Gastrocnemius medialis (tissue), 4 donors: ENCODE data around the gene DIRAS3. TPM values are rescaled to one million over a fixed set of nuclear protein-coding genes. Genes with fewer than 3 reads are reported as not detected.

Experiments used
- ATAC-seq, 2 donors: fragments of 150-250 bp; one replicate each; pipeline ENCODE4 v1.9.1; 2016
- DNase-seq, 2 donors: peaks; one replicate each; pipeline ENCODE4 v3.0.0-alpha.2; 2019
- H3K27ac ChIP-seq, 4 donors: fragments of 200-600 bp; sonication (generic); 1 replicate in 1 of 4; 2 replicates in 3 of 4; pipeline ENCODE4 v1.5.1; 2016 to 2018; ENCODE audit warnings: mild to moderate bottlenecking in 2 of 4, moderate library complexity in 1 of 4
- H3K27me3 ChIP-seq, 3 donors: fragments of 200-600 bp; sonication (generic) in 2 of 3; 1 replicate in 1 of 3; 2 replicates in 2 of 3; pipeline versions ENCODE4 v1.5.1 to v1.6.0; 2016 to 2019; ENCODE audit warnings: mild to moderate bottlenecking in 1 of 3, moderate library complexity in 1 of 3
- H3K36me3 ChIP-seq, 2 donors: fragments of 200-600 bp; sonication (generic) in 1 of 2; one replicate each; pipeline ENCODE4 v1.5.1; 2017 to 2018
- H3K4me1 ChIP-seq, 2 donors: fragments of 200-600 bp; sonication (generic) in 1 of 2; one replicate each; pipeline ENCODE4 v1.5.1; 2016 to 2017; ENCODE audit warnings: mild to moderate bottlenecking in 2 of 2
- H3K4me3 ChIP-seq, 4 donors: fragments of 200-600 bp; sonication (generic) in 3 of 4; 1 replicate in 1 of 4; 2 replicates in 3 of 4; pipeline ENCODE4 v1.5.1; 2016 to 2019; ENCODE audit warnings: mild to moderate bottlenecking in 2 of 4
- H3K9me3 ChIP-seq, 3 donors: fragments of 200-600 bp; sonication (generic) in 2 of 3; 1 replicate in 1 of 3; 2 replicates in 2 of 3; pipeline ENCODE4 v1.5.1; 2016 to 2019
- CTCF ChIP-seq, 5 experiments: fragments of 450-650 bp in 3 of 5; fragments of 200-600 bp in 2 of 5; sonication (generic) in 2 of 5; IDR thresholded peaks in 4 of 5; conservative IDR thresholded peaks in 1 of 5; 1 replicate in 4 of 5; 2 replicates in 1 of 5; pipeline ENCODE4 v1.5.1; 2016 to 2019; ENCODE audit warnings: antibody characterized with exemption in 5 of 5, mild to moderate bottlenecking in 3 of 5, moderate library complexity in 3 of 5
- POLR2A ChIP-seq, 2 donors: fragments of 450-650 bp; IDR thresholded peaks; one replicate each; pipeline ENCODE4 v1.6.1; 2017; ENCODE audit warnings: antibody characterized with exemption in 2 of 2, mild to moderate bottlenecking in 2 of 2, moderate library complexity in 2 of 2
- in situ Hi-C, 4 donors: fragments of 200-750 bp; cut with MboI; loops; one replicate each; pipeline versions ENCODE4 v1.15.0 to v1.8.0; 2017; ENCODE audit warnings: low sequenced_read_pairs in 4 of 4
- intact Hi-C: fragments of 100-400 bp; cut with DNase I; formaldehyde crosslinking; loops from one replicate; pipeline ENCODE4 v1.15.1; 2023; ENCODE audit warnings: low total_unique reads
- total RNA-seq, 4 donors: library from RNA; depleted of rRNA; stranded (reverse); fragments of >200 nt; gene quantifications; one replicate each; pipeline versions ENCODE4 v1.1.0 to v1.2.3, GENCODE V29; 2016

Gene DIRAS3
- total RNA-seq, 4 donors from 2014 or later, result 0.44 to 0.71 (median 0.59) TPM; not detected in 1

- no peak overlapping the region for H3K27ac ChIP-seq
- H3K36me3 ChIP-seq, result no peaks in the 10 kb centered on the region
- DNase-seq, result no peak
- H3K4me3 ChIP-seq, result no peak overlapping the region
- H3K4me1 ChIP-seq, result no peaks in the 10 kb centered on the region
- H3K9me3 ChIP-seq, result no peaks in the 10 kb centered on the region
- intact Hi-C loops (no loop called here), in situ Hi-C loops (no loop called here)
- no peak for TF ChIP-seq CTCF (IDR thresholded peaks at IDR 0.05 in 4 of 5, conservative IDR thresholded peaks at IDR 0.05 in 1 of 5)
- no peak for TF ChIP-seq POLR2A (IDR thresholded peaks at IDR 0.05)
- no peak for ATAC-seq
- no peaks in the 10 kb centered on the region for H3K27me3 ChIP-seq
Observed at GRCh38 chr1:68029444-68029843, 21.0 kb downstream of the DIRAS3 start.

- no peak for ATAC-seq
- in situ Hi-C loops (no loop called here), intact Hi-C loops (no loop called here)
- no peak for DNase-seq
- H3K27me3 ChIP-seq, result no peaks in the 10 kb centered on the region
- H3K27ac ChIP-seq, result no peak overlapping the region
- TF ChIP-seq CTCF (IDR thresholded peaks at IDR 0.05 in 4 of 5, conservative IDR thresholded peaks at IDR 0.05 in 1 of 5), result no peak
- no peak for TF ChIP-seq POLR2A (IDR thresholded peaks at IDR 0.05)
- no peaks in the 10 kb centered on the region for H3K9me3 ChIP-seq
- no peak overlapping the region for H3K4me3 ChIP-seq
- H3K4me1 ChIP-seq, result no peaks in the 10 kb centered on the region
- no peaks in the 10 kb centered on the region for H3K36me3 ChIP-seq
Observed at GRCh38 chr1:68028566-68028965, 21.9 kb downstream of the DIRAS3 start.

- TF ChIP-seq POLR2A (IDR thresholded peaks at IDR 0.05) (no peak), CTCF (IDR thresholded peaks at IDR 0.05 in 4 of 5, conservative IDR thresholded peaks at IDR 0.05 in 1 of 5) (no peak)
Observed at GRCh38 chr1:68024635-68025338, 25.6 kb downstream of the DIRAS3 start.

GRCh38 chr1:68016381-68016780 lies 34.0 kb downstream of the DIRAS3 start:
- intact Hi-C loops (no loop called here), in situ Hi-C loops (no loop called here)
- Histone ChIP-seq H3K9me3 (no peaks in the 10 kb centered on the region), H3K27me3 (no peaks in the 10 kb centered on the region), H3K27ac (no peak overlapping the region), H3K4me3 (no peak overlapping the region), H3K36me3 (no peaks in the 10 kb centered on the region), H3K4me1 (no peaks in the 10 kb centered on the region)
- ATAC-seq, result no peak
- DNase-seq, result no peak
- TF ChIP-seq CTCF (IDR thresholded peaks at IDR 0.05 in 4 of 5, conservative IDR thresholded peaks at IDR 0.05 in 1 of 5) (no peak), POLR2A (IDR thresholded peaks at IDR 0.05) (no peak)

More at GRCh38 chr1:68024635-68025338, 25.6 kb downstream of the DIRAS3 start:
- Histone ChIP-seq H3K4me1 (no peaks in the 10 kb centered on the region), H3K4me3 (no peak overlapping the region), H3K36me3 (no peaks in the 10 kb centered on the region), H3K27me3 (no peaks in the 10 kb centered on the region), H3K27ac (no peak overlapping the region), H3K9me3 (no peaks in the 10 kb centered on the region)
- no peak for ATAC-seq
- intact Hi-C loops (no loop called here), in situ Hi-C loops (no loop called here)
- DNase-seq, result no peak

GRCh38 chr1:68015971-68016370 lies 34.5 kb downstream of the DIRAS3 start:
- no peak for ATAC-seq
- H3K4me1 ChIP-seq, result no peaks in the 10 kb centered on the region
- H3K9me3 ChIP-seq, result no peaks in the 10 kb centered on the region
- H3K27me3 ChIP-seq, result no peaks in the 10 kb centered on the region
- TF ChIP-seq CTCF (IDR thresholded peaks at IDR 0.05 in 4 of 5, conservative IDR thresholded peaks at IDR 0.05 in 1 of 5), result no peak
- in situ Hi-C loops, result no loop called here
- H3K27ac ChIP-seq, result no peak overlapping the region
- no peak for DNase-seq
- H3K4me3 ChIP-seq, result no peak overlapping the region
- intact Hi-C loops, result no loop called here
- H3K36me3 ChIP-seq, result no peaks in the 10 kb centered on the region
